ENCODE measurements around the gene CNN1.
"Not testable (repeated sequence)": the region's sequence is repeated elsewhere in the genome, so short reads cannot be mapped to it uniquely, and the experiment has no call there.

CNN1 gene

DNA sequence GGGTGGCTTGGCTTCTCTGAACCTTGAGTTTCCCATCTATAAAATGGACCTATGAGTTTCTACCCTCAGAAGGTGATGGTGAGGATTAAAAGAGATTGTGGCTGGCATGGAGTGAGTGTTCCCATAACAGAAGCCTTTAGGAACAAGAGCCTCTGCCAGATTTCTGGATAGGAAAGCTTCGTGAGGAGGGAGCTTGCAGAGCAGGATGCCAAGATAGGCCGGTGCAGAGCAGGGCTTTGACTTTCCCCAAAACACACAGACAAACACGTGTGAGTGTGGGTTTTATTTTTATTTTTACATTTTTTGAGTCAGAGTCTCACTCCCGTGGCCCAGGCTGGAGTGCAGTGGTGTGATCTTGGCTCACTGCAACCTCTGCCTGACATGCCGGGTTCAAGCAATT is 3.7 kb upstream of the CNN1 start:
- DNase-seq (ENCODE audit: low spot score): no peak

GRCh38 chr19:11535792-11536595 is 2.7 kb upstream of the CNN1 start:
- DNase-seq (ENCODE audit: low spot score): peak; percentile 98

GRCh38 chr19:11539495-11540365 is 1.1 kb downstream of the CNN1 start:
- DNase-seq (ENCODE audit: low spot score): peak; percentile 60

DNA sequence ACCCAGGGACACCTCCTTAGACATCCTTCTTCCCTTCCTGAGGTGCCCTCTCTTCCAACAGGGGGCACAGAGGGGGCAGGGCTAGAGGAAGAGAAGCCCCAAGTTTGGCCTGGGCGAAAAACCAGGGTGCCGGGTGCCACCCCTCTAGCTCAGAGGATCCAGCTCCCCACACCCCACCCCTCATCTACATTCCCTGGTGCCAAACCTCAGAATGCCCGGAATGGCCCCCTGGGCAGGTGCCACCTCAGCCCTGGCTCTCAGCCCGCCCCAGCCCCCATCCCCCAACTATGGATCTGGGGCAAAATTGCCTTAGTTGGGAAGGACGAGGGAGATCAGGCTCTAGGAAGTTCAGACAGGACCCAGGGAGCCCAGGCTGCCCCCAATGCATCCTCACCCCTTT is 2.0 kb downstream of the CNN1 start:
- DNase-seq (ENCODE audit: low spot score): no peak

DNA sequence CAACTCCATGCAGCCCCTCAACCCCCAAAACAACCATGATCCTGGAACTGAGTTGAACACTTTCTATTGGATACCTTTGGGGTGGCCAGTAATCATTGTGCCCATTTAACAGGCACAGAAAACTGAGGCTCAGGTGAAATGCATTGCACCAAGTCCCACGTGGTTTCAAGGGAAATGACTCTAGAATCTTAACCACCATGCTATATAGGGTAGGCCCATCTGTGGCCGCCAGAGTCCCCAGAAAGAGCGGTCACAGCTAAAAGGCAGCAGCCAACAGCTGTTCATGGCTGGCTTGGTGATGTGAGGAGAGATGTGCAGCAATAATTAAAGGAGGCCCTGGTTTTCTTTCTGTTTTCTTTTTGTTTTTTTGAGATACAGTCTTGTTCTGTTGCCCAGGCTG is 2.6 kb downstream of the CNN1 start:
- no peak for DNase-seq (ENCODE audit: low spot score)

- DNase-seq (ENCODE audit: low spot score): no peak
Observed at GRCh38 chr19:11547929-11548700, 9.5 kb downstream of the CNN1 start.

DNA sequence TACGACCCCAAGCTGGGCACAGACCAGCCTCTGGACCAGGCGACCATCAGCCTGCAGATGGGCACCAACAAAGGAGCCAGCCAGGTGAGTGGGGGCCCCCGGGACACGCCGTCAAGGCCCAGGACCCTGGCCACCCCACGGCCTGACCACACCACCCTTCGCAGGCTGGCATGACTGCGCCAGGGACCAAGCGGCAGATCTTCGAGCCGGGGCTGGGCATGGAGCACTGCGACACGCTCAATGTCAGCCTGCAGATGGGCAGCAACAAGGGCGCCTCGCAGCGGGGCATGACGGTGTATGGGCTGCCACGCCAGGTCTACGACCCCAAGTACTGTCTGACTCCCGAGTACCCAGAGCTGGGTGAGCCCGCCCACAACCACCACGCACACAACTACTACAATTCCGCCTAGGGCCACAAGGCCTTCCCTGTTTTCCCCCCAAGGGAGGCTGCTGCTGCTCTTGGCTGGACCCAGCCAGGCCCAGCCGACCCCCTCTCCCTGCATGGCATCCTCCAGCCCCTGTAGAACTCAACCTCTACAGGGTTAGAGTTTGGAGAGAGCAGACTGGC is 10.8 kb downstream of the CNN1 start:
- DNase-seq (ENCODE audit: low spot score): no peak

GRCh38 chr19:11550265-11550664 is 11.6 kb downstream of the CNN1 start:
- no peak for DNase-seq (ENCODE audit: low spot score)

- DNase-seq (ENCODE audit: low spot score): no peak
Observed at GRCh38 chr19:11551603-11552235, 13.1 kb downstream of the CNN1 start.

DNA sequence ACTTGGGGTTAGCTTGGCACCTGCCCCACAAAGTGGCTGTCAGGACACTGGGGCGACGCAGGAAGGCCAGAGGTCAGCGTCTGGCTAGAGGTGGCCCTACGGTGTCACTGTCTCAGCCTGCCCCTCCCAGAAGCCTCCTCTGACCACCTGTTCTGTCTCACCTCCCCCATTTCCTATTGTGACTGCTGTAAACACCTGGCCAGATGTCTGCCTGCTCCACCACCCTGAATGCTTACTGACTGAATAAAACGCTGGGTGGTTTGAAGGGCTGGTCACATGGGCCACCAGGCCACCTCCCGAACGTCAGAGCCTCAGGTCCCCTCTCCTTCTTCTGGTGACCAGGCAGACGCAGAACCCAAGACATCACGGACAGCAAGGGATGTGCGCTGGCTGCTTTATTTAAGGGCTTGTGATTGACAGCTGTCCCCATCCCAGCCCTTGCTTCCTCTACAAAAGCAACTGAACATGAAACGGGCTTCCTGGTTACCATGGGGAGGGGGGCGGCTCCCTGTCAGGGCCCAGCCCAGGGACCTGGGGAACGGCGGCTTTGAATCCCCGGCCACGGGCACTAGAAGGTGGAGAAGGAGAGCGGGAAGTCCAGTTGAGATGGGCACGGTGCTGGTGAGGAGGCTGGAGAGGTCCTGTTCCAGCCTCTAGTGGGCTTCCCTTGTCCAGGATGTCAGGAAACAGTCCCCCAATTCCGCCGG is 14.2 kb downstream of the CNN1 start:
- DNase-seq (ENCODE audit: low spot score): no peak

GRCh38 chr19:11554160-11554559 is 15.5 kb downstream of the CNN1 start:
- no peak for DNase-seq (ENCODE audit: low spot score)

GRCh38 chr19:11555246-11555645 is 16.6 kb downstream of the CNN1 start:
- DNase-seq (ENCODE audit: low spot score): no peak

DNA sequence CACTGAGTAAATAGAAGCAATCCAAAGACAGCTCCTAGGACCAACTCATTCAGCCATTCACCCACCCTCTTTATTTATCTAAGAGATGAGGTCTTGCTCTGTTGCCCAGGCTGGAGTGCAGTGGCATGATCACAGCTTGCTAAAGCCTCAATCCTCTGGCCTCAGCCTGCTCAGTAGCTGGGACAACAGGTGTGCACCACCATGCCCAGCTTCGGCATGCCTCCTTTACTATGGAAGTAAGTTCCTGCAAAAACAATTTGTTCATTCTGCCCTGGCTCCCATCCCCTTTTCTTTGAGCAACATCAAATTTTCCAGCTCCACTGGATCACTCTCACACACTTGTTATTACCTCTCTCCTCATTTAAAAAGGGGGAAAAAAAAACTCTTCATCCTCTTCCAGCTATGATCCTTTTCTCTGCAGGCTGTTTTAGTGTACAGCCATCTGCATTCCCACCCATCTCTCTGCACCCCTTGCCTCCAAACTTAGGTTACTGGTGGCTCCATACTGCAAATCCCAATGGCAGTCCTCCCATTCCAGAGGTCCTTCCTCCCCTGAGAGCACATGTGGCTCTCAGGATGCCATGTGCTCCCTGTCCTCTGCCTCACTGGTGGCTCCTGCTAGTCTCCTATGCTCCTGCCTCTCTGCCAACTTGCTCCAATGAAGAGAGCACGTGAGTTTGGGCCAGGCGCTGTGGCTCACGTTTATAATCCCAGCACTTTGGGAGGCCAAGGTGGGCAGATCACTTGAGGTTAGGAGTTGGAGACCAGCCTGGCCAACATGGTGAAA is 18.2 kb downstream of the CNN1 start:
- no peak for DNase-seq (ENCODE audit: low spot score)

GRCh38 chr19:11558881-11559828 is 20.5 kb downstream of the CNN1 start, which contains the start of gene ELOF1:
TSS of gene ELOF1 (minus strand) at chr19:11559230. CDS start at chr19:11554347, 4,883 bp downstream.
- peak; percentile 99 for DNase-seq (ENCODE audit: low spot score)

GRCh38 chr19:11560404-11561051 is 21.9 kb downstream of the CNN1 start:
- DNase-seq (ENCODE audit: low spot score): peak; percentile 71

- DNase-seq (ENCODE audit: low spot score): no peak
Observed at GRCh38 chr19:11563532-11563931, 24.9 kb downstream of the CNN1 start.

DNA sequence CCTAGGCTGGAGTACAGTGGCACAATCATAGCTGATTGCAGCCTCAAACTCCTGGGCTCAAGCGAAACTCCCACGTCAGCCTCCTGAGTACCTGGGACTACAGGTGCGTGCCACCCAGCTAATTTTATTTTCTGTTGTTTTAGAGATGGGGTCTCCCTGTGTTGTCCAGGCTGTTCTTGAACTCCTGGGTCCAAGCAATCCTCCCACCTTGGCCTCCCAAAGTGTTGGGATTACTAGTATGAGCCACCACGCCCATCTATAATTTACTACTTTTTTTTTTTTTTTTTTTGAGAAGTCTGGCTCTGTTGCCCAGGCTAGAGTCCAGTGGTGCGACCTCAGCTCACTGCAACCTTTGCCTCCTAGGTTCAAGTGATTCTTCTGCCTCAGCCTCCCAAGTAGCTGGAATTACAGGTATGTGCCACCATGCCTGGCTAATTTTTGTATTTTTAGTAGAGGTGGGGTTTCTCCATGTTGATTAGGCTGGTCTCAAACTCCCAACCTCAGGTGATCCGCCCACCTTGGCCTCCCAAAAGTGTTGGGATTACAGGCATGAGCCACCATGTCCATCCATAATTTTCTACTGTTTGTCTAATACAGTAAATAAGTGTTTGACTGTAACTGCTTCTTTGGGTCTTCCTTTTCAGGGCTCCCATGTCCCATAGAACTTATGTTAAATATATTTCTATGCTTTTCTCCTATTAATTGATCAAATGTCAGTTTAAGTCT is 25.6 kb downstream of the CNN1 start:
- DNase-seq (ENCODE audit: low spot score): not testable (repeated sequence)

DNA sequence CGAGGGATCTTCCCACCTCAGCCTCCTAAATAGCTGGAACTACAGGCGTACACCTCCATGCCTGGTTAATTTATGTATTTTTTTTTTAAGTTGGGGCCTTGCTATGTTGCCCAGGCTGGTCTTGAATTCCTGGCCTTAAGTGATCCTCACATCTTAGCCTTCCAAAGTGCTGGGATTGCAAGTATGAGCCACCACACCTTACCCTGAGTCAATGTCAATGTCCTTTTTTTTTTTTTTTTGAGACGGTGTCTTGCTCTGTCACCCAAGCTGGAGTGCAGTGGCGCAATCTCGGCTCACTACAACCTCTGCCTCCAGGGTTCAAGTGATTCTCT is 27.0 kb downstream of the CNN1 start:
- not testable (repeated sequence) for DNase-seq (ENCODE audit: low spot score)
